Vagina (tissue), 2 donors: Measurements from ENCODE around the gene C19orf38. TPM values are rescaled to one million over a fixed set of nuclear protein-coding genes. Genes with fewer than 3 reads are reported as not detected.
"Not testable (repeated sequence)": the region's sequence is repeated elsewhere in the genome, so short reads cannot be mapped to it uniquely, and the experiment has no call there.

ENCODE experiments used
- DNase-seq, 2 donors: peaks; one replicate each; pipeline ENCODE4 v3.0.0-alpha.2; 2017; ENCODE audit errors: extremely low spot score in 2 of 2
- H3K27ac ChIP-seq: fragments of 200-600 bp; sonication (generic); one replicate; pipeline ENCODE4 v1.5.1; 2019
- H3K27me3 ChIP-seq: fragments of 200-600 bp; sonication (generic); one replicate; pipeline ENCODE4 v1.5.1; 2019
- H3K36me3 ChIP-seq, 2 donors: fragments of 200-600 bp; sonication (generic); one replicate each; pipeline ENCODE4 v1.5.1; 2017 to 2019
- H3K4me1 ChIP-seq: fragments of 200-600 bp; sonication (generic); one replicate; pipeline ENCODE4 v1.5.1; 2019
- H3K4me3 ChIP-seq, 2 donors: fragments of 200-600 bp; sonication (generic); 1 replicate in 1 of 2; 2 replicates in 1 of 2; pipeline ENCODE4 v1.5.1; 2016 to 2019
- H3K9me3 ChIP-seq: fragments of 200-600 bp; sonication (generic); one replicate; pipeline ENCODE4 v1.5.1; 2019
- POLR2A ChIP-seq, 2 donors: fragments of 450-650 bp; IDR thresholded peaks; one replicate each; pipeline ENCODE4 v1.6.1; 2017; ENCODE audit warnings: antibody characterized with exemption in 2 of 2, mild to moderate bottlenecking in 2 of 2, moderate library complexity in 2 of 2
- POLR2AphosphoS5 ChIP-seq, 2 donors: sonication (generic); formaldehyde crosslinking; IDR thresholded peaks; one replicate each; pipeline ENCODE4 v1.9.0; 2017; ENCODE audit warnings: antibody characterized with exemption in 2 of 2, mild to moderate bottlenecking in 2 of 2, low read depth in 1 of 2; ENCODE audit not compliant: insufficient read depth in 1 of 2
- intact Hi-C: fragments of 100-400 bp; cut with DNase I; formaldehyde crosslinking; loops from one replicate; pipeline ENCODE4 v1.15.1; 2023
- total RNA-seq: library from RNA; depleted of rRNA; stranded (reverse); fragments of >200 nt; gene quantifications from one replicate; pipeline ENCODE4 v1.2.3, GENCODE V29; 2016
- TF ChIP-seq, protein P1 (sequence below), 3 experiments: fragments of 450-650 bp in 2 of 3; fragments of 200-600 bp in 1 of 3; sonication (generic) in 1 of 3; IDR thresholded peaks; one replicate each; pipeline ENCODE4 v1.5.1; 2017 to 2019; ENCODE audit warnings: antibody characterized with exemption in 3 of 3, mild to moderate bottlenecking in 2 of 3, moderate library complexity in 2 of 3

The C19orf38 gene
- total RNA-seq, 1 donor from 2014 or later: 2.5 TPM

GRCh38 chr19:10835089-10835753, 13.0 kb upstream of the C19orf38 start:
- intact Hi-C loops: no loop called here
- peak overlapping the region; percentile 96 for H3K27ac ChIP-seq
- H3K27me3 ChIP-seq: no peaks in the 10 kb centered on the region
- peak in 1 of 2 donors; percentile 95 for DNase-seq
- H3K4me3 ChIP-seq: peak overlapping the region; percentile 65 to 72
- H3K4me1 ChIP-seq: peaks cover 14% of the 10 kb centered on the region
- TF ChIP-seq, protein P1, sequence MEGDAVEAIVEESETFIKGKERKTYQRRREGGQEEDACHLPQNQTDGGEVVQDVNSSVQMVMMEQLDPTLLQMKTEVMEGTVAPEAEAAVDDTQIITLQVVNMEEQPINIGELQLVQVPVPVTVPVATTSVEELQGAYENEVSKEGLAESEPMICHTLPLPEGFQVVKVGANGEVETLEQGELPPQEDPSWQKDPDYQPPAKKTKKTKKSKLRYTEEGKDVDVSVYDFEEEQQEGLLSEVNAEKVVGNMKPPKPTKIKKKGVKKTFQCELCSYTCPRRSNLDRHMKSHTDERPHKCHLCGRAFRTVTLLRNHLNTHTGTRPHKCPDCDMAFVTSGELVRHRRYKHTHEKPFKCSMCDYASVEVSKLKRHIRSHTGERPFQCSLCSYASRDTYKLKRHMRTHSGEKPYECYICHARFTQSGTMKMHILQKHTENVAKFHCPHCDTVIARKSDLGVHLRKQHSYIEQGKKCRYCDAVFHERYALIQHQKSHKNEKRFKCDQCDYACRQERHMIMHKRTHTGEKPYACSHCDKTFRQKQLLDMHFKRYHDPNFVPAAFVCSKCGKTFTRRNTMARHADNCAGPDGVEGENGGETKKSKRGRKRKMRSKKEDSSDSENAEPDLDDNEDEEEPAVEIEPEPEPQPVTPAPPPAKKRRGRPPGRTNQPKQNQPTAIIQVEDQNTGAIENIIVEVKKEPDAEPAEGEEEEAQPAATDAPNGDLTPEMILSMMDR (IDR thresholded peaks at IDR 0.05): no peak
- no peak for TF ChIP-seq POLR2A (IDR thresholded peaks at IDR 0.05)
- TF ChIP-seq POLR2AphosphoS5 (IDR thresholded peaks at IDR 0.05; ENCODE audit: insufficient read depth in 1 of 2, low read depth in 1 of 2): no peak
- peaks cover 0 to 13% of the 10 kb centered on the region in 2 donors for H3K36me3 ChIP-seq
- H3K9me3 ChIP-seq: no peaks in the 10 kb centered on the region

GRCh38 chr19:10835754-10836478, 12.3 kb upstream of the C19orf38 start, which contains the start of gene TMED1:
Gene TMED1 (minus strand): TSS chr19:10836212. CDS start chr19:10836191, 21 bp downstream.
- DNase-seq: peak in 1 of 2 donors; percentile 98
- H3K36me3 ChIP-seq: peaks cover 0 to 10% of the 10 kb centered on the region in 2 donors
- peak within 1 kb of the TSS; percentile 96 for H3K27ac ChIP-seq
- TF ChIP-seq, protein P1 (IDR thresholded peaks at IDR 0.05): peak in 1 of 3 experiments; percentile 56
- TF ChIP-seq POLR2AphosphoS5 (IDR thresholded peaks at IDR 0.05; ENCODE audit: insufficient read depth in 1 of 2, low read depth in 1 of 2) (peak; percentile 46 to 93), POLR2A (IDR thresholded peaks at IDR 0.05) (no peak)
- intact Hi-C loops: no loop called here
- H3K9me3 ChIP-seq: no peaks in the 10 kb centered on the region
- peaks cover 14% of the 10 kb centered on the region for H3K4me1 ChIP-seq
- H3K27me3 ChIP-seq: no peaks in the 10 kb centered on the region
- peak within 1 kb of the TSS; percentile 65 to 72 for H3K4me3 ChIP-seq

- intact Hi-C loops: no loop called here
- no peak for DNase-seq
- peaks cover 14% of the 10 kb centered on the region for H3K4me1 ChIP-seq
Measured at GRCh38 chr19:10836479-10837330, 11.5 kb upstream of the C19orf38 start.

DNA sequence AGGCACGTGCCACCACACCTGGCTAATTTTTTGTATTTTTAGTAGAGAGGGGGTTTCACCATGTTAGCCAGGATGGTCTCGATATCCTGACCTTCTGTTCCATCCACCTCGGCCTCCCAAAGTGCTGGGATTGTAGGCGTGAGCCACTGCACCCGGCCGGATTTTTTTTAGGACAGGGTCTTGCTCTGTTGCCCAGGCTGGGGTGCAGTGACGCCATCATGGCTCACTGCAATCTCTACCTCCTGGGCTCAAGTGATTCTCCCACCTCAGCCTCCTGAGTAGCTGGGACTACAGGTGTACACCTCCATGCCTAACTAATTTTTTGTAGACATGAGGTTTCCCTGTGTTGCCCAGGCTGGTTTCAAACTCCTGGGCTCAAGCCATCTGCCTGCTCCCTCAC, 10.6 kb upstream of the C19orf38 start:
- H3K27me3 ChIP-seq, intact Hi-C loops, H3K4me3 ChIP-seq, H3K27ac ChIP-seq, DNase-seq, H3K36me3 ChIP-seq, H3K9me3 ChIP-seq: not testable (repeated sequence)
- H3K4me1 ChIP-seq: peaks cover 14% of the 10 kb centered on the region

More at GRCh38 chr19:10836479-10837330, 11.5 kb upstream of the C19orf38 start:
- H3K27me3 ChIP-seq: no peaks in the 10 kb centered on the region
- peaks cover 0 to 7% of the 10 kb centered on the region in 2 donors for H3K36me3 ChIP-seq
- H3K4me3 ChIP-seq: peak overlapping the region; percentile 65 to 72
- H3K9me3 ChIP-seq: no peaks in the 10 kb centered on the region
- peak; percentile 22 to 87 for TF ChIP-seq POLR2AphosphoS5 (IDR thresholded peaks at IDR 0.05; ENCODE audit: insufficient read depth in 1 of 2, low read depth in 1 of 2)
- TF ChIP-seq POLR2A (IDR thresholded peaks at IDR 0.05): no peak
- peak overlapping the region; percentile 96 for H3K27ac ChIP-seq

GRCh38 chr19:10838377-10838776, 9.8 kb upstream of the C19orf38 start:
- Histone ChIP-seq H3K4me3 (no peak overlapping the region), H3K9me3 (no peaks in the 10 kb centered on the region), H3K4me1 (peaks cover 14% of the 10 kb centered on the region), H3K27ac (no peak overlapping the region), H3K27me3 (no peaks in the 10 kb centered on the region), H3K36me3 (no peaks in the 10 kb centered on the region)
- no peak for DNase-seq
- no peak for TF ChIP-seq POLR2AphosphoS5 (IDR thresholded peaks at IDR 0.05; ENCODE audit: insufficient read depth in 1 of 2, low read depth in 1 of 2)
- TF ChIP-seq POLR2A (IDR thresholded peaks at IDR 0.05): no peak
- TF ChIP-seq, protein P1 (IDR thresholded peaks at IDR 0.05): no peak
- intact Hi-C loops: no loop called here
